ENCODE measurements around the gene LIME1.

LIME1 gene

DNA sequence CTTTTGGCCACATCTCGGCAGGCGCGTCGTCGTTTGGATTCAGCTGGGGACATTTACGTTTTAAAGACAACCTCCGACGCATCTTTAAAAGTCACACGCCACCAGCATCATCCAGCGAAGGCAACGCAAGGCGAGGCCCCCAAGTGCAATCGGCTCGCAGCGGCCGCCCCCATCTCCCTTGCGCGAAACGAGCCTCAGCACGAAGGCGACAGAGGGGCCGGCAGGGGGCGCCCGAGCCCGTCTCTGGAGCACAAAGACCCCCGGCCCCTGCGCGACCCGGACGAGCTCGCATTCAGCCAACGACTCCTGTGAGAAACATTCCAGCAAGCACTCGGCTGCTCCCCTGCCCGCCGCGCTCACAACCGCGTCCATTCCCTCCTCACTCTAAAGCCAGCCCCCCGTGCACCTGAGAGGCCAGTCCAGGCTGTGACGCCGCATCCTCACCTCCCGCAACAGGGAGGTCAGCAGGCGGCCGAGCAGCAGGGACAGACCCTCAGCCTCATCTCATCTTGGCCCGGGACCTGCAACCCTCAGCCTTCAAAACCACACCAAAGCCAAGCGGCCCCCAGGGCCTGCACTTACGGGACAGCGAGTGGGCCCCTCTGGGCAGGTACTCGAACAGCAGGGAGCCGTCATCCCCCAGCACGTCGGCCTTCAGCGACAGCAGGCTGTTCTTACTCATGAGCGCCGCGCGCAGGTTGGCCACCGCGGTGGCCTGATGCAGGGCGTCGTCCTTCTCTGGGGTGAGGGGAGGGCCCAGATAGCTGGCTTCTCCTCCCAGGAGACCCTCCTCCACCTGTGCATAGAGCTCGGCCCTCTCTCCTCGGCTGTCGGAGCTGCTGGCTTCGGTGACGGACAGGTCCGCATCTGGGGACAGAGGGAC, 38.9 kb downstream of the LIME1 start:
- peak; percentile 60 for TF ChIP-seq CTCF (IDR thresholded peaks at IDR 0.05)

DNA sequence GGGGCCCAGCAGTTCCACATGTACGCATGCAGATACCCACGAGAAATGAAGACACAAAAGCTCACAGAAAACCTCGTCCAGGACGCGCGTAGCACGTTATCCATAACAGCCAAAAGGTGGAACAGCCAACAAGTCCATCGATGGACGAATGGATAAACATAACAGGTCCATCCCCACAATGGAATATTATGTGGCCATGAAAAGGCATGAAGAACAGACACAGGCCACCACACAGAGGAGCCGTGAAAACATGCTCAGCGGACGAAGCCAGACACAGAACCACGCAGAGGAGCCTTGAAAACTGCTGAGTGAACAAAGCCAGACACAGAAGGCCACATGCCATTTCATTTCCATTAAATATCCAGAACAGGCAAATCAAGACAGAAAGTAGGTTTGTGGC, 41.1 kb downstream of the LIME1 start:
- TF ChIP-seq CTCF (IDR thresholded peaks at IDR 0.05), result no peak

- TF ChIP-seq CTCF (IDR thresholded peaks at IDR 0.05), result no peak
Observed at GRCh38 chr20:63778034-63778752, 41.7 kb downstream of the LIME1 start.

GRCh38 chr20:63778857-63779256, 42.4 kb downstream of the LIME1 start:
- TF ChIP-seq CTCF (IDR thresholded peaks at IDR 0.05), result no peak

- TF ChIP-seq CTCF (IDR thresholded peaks at IDR 0.05), result no peak
Observed at GRCh38 chr20:63781181-63781580, 44.7 kb downstream of the LIME1 start.

- no peak for TF ChIP-seq CTCF (IDR thresholded peaks at IDR 0.05)
Observed at GRCh38 chr20:63782051-63782471, 45.6 kb downstream of the LIME1 start.

DNA sequence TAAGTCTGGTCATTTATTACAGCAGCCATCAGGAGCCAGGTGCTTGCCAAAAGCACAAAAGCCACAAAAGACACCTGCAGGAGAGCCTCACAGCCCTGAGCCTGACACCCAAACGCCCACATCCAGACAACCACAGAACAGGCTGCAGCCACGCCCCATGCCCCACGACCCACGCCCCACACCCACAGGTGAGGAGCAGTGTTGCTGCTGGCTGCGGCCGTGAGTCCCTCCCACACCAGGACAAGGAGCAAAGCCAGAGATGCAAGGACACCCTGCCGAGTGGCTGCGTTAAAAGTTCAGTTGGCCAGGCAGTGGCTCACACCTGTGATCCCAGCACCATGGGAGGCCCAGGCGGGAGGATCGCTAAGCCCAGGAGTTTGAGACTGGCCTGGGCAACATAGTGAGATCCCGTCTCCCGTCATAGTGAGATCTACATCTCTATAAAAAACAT, 46.1 kb downstream of the LIME1 start:
- TF ChIP-seq CTCF (IDR thresholded peaks at IDR 0.05), result no peak

All from LNCAP (cell line).